ENCODE measurements around the gene HEATR9.

The HEATR9 gene

DNA sequence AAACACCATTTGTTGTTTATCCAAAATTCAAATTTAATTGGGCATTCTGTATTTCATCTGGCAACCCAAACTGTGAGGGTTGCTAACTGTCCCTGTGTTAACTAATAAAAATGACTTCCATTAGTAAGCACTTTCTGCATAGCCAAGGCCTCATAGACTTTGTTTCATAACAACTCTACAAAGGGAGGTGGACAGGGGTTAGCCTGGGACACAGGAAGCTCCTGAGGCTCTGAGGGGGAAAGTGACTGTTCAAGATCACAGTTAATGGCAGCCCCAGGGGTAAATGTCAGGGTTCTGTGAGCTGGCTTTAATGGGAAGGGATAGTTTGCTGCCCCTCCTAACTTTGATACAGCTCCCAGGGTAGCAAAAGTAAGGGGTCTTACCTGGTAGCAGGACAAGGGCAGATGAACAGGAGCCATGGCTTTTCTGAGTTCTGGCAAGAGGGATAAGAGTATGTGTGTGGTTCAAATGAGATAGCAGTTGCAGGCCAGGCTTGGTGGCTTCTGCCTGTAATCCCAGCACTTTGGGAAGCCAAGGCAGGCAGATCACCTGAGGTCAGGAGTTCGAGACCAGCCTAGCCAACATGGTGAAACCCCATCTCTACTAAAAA, 2.2 kb downstream of the HEATR9 start:
- no peak for DNase-seq (ENCODE audit: low read depth, low spot score)

DNA sequence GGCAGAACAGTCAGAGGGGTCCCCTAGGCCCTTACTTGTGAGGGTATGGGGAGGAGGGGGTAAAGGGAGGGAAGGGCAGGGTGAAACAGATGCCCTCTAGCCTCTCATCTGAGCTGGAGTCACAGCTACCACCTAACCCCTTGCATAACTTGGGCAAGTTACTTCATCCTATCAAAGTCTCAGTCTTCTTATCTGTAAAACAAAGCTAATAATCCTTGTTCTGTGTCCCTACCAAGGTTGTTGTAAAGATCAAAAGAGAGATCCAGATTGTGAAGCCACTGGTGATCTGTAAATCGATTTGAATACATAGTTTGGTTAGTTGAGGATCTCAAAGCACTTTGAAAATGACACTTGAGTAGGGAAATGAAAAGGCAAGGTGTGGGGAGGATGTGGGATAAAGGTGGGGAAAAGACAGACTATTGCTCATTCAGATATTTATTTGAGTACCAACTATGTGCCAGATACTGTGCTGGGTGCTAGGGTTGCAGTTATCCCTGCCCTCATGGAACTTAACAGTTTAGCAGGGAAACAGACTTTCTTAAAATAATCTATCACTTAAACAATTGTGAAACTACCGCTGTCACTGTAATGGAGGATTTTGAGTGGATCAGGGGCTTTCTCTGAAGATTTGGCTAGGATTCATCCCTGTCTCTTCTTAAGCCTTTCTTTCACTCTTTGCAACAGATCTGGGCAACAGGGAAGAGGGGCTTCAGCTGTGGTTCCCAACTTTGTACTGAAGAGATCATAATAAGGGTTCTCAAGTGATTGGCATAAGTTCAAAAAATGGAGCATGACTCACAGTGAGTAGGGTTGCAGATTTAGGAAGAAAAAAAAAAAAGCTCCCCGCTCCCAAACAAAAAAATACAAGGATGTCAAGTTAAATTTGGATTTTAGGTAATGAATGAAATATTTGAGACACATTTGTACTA, 3.0 kb downstream of the HEATR9 start:
- no peak for DNase-seq (ENCODE audit: low read depth, low spot score)

DNA sequence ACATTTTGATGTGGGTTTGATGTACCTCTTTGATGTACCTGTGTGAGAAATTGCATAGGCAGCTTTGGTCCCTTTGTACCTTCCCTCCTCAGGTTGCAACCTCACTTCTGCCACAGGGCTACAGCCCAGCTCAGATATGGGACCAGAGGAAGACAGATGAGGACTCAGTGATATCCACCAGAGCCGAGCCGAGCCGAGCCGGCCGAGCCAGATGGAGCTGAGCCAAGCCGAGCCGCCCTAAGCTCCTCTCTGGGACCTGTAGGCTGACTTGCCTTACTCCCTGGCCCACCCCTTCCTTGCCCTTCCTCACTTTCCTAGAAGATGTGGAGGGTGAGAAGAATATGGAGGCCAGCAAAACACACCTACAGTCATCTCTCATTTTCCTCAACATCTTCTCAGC, 3.8 kb downstream of the HEATR9 start:
- no peak for DNase-seq (ENCODE audit: low read depth, low spot score)

DNA sequence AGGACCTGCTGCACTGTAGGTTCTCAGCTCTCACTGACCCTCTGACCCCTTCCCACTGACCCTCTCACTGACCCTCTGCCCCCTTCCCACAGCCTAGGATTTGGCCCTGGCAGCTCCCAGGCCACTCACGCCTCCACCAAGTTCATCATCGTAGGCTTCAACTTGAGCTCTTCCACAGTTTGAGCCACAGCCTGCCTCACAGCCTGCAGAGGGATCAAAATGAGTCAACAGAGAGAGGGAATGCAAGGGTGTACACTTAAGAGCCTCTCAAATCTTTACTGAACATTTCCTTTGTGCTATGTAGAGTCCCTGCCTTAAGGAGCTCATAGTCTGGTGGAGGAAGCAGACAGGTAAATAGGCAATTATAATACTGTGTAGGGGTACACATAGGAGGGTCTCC, 12.1 kb downstream of the HEATR9 start:
- DNase-seq (ENCODE audit: low read depth, low spot score), result no peak

DNA sequence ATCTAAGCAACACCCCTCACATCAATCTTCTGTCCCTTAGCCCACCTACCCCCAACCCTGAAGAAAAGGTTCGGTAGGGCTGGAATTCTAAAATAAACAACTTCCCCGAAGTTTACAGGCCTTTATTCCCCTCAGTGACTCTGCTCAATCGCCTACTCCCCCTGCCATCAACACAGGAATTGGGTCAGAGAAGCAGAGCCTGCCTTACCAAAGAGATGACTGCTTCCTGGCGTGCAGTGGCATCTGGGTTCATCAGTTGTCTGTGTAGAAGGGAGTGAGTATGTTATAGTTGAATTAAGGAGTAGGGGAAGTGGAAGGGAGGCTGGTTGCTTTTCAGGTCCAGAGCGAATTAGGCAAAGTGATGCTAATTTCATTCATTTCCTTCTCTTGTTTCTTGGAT, 12.7 kb downstream of the HEATR9 start:
- DNase-seq (ENCODE audit: low read depth, low spot score), result no peak

DNA sequence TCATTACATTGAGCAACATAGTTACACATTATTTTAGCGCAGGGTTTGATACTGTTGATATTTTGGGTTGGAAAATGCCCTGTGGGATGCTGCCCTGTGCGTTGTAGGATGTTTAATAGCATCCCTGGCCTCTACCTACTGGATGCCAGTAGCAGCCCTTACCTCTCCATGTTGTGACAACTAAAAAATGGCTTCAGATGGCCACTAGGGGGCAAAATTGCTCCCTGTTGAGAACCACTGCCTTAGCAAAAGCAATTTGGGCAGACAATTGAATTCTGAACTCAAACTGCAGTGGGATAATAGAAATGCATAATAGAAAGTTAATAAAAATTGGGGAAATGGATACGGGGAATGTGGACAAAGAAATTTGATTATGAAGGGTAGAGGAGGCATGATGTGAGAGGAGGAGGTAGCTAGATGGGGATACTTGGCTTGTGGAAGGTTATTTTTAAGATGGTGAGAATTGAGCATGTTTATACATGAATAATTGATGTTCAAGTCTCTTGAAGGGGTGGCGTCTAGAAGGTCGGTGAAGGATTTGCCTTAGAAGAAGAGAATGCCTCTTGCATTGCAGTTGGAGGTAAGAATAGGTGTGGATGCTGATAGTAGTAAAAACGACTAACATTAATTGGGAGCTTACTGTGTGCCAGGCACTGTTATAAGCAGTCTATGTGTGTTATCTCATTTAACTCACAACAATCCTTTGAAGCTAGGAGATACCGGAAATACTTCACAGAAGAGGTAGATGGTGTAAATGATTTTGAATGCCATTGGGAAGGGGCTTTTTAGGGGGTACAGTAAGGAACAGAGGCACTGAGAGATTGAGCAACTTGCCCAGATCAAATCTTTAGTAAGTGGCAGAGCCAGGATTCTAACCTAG, 19.0 kb downstream of the HEATR9 start:
- DNase-seq (ENCODE audit: low read depth, low spot score), result peak; percentile 39

DNA sequence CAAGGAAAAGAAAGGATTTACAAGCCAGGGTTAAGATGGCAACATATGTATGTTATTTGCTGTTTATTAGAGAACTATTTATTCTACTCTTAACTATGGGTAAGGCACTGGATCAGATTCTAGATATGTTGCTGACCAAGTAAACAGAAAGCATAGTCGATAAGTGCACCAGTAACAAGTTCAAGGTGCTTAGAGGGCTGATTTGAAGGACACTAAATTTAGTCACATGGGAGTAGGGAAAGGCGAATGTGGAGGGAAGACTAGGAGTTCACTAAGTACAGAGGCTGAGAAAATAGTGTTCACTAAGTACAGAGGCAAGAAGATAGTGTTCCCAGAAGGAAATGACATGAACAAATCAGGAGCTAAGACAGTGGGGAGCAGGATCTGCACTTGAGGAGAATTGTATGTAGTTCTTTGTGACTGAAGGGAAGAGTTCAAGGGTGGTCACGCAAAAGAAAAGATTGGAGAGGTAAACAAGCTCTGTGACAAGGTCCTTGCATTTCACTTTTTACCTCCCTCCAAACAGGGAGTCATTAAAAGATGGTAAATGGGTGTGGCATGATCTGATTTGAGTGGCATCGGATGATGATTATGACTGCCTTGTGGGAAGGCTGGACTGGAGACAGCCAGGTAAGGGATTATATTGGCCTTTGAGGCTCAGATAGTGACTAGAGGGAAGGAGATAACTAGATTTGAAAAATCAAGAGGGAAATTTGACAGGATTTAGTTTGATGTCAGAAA, 20.9 kb downstream of the HEATR9 start:
- DNase-seq (ENCODE audit: low read depth, low spot score), result no peak

DNA sequence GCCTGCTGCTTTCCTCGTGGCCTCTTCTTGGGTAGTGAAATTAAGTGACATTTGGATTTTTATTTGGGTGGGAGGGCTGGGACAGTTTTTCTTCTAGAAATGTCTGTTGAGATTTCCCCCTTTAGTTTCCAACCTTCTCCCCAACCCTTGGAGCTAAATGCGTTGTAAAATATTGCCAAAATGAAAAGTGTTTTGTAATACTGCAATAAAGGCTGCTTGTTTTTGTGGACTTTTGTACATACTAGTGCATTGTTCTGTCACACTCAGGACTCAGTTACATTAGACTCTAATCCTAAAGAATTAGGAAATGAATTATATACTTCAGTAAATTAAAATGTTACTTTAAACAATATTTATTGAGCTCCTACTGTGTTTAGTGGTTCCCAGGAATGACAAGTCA, 21.7 kb downstream of the HEATR9 start:
- no peak for DNase-seq (ENCODE audit: low read depth, low spot score)

DNA sequence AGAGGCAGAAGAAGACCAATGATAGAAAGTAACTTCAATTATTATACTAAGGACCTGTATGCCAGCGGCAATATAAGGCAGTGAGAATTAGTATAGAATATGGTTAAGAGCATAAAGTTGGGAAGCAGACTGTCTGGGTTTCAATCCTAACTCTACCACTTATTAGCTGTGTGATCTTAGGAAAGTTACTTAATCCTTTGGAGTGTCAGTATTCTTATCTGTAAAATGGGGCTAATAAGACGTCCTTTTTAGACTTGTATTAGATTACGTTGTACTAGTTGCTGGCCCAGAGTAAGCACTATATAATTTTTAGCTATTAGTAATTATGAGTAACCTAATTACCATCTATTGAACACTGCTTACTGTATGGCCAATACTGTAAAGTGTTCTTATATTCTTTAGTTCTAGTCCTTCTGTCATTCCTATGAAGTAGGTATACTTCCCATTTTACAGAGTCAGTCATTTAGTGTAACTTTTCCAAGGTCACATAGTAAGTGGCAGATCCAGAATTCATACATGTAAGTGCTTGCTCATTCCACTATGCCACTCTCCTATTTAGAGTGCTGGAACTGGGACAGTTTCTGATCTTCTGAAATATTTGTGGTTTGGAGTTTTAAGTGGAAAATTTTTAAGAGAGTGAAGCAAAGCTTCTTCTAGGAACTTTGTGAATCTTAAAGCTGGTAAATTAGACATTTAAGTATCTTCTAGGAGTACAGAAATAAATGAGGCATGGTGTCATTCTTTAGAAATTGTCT, 22.5 kb downstream of the HEATR9 start:
- no peak for DNase-seq (ENCODE audit: low read depth, low spot score)

DNA sequence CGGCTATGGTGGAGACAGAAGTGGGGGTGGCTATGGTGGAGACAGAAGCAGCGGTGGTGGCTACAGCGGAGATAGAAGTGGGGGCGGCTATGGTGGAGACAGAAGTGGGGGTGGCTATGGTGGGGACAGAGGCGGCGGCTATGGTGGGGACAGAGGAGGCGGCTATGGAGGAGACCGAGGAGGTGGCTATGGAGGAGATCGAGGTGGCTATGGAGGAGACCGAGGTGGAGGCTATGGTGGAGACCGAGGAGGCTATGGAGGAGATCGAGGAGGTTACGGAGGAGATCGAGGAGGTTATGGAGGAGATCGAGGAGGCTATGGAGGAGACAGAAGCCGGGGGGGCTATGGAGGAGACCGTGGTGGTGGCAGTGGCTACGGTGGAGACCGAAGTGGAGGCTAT, 24.1 kb downstream of the HEATR9 start:
- no peak for DNase-seq (ENCODE audit: low read depth, low spot score)

DNA sequence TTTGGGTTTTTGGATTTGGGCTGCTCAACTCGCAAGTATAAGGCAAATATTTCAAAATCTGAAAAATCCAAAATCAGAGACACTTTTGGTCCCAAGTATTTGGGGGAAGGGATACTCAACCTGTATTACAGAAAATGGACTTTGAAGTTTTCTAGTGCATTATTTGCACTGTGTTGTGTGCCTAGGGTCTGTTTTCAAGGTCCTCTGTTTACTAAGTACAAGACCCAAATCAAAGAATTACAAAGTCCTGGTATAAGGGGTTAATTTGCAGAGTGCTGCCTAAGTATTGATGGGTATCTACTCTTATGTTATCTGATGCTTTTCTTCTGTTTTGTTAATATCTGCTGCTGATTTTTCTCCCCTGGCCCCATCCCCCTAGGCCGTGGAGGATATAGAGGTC, 25.0 kb downstream of the HEATR9 start:
- DNase-seq (ENCODE audit: low read depth, low spot score), result no peak

DNA sequence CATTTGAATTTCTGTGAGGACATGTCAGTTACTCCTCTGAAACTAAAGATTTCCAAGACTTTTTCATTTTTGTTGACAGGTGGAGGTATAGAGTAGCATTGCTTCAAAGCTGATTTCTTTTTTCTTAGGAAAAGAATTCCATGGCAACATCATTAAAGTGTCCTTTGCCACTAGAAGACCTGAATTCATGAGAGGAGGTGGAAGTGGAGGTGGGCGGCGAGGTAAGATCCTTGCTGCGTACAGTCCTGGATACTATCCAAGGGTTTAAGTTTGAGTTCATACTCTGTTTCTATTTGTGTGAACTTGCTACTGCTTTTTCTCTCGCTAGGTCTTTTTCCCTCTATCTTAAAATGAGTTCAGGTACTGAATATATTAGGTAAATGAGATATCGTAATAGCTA, 26.5 kb downstream of the HEATR9 start:
- no peak for DNase-seq (ENCODE audit: low read depth, low spot score)

DNA sequence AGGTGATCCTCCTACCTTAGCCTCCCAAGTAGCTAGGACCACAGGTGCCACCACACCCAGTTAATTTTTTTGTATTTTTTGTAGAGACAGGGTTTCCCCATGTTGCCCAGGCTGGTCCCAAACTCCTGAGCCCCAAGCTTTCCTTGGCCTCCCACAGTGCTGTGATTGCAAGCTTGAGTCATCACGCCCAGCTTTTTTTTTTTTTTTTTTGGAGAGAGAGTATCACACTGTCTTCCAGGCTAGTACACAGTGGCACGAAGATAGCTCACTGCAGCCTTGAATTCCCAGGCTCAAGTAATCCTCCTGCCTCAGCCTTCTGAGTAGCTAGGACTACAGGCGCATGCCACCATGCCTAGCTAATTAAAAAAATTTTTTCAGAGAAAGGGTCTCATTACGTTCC, 27.2 kb downstream of the HEATR9 start:
- DNase-seq (ENCODE audit: low read depth, low spot score), result no peak

DNA sequence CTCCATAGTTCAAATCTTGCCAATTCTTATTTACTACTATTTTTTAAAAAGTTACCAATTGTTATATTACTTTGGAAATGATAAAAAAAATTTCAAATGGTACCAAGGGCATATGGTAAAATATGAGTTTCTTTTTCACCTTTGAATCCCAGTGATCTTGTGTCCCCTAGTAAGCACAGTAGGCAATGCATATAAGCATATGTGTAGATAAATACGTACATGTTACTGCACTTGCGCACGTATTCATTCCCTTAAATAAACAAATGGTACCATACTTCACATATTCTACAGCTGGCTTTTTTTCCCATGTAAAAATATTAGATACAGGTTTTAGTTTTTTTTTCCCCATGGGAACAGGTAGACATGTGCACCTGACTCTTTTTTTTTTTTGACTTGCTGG, 27.6 kb downstream of the HEATR9 start:
- no peak for DNase-seq (ENCODE audit: low read depth, low spot score)

DNA sequence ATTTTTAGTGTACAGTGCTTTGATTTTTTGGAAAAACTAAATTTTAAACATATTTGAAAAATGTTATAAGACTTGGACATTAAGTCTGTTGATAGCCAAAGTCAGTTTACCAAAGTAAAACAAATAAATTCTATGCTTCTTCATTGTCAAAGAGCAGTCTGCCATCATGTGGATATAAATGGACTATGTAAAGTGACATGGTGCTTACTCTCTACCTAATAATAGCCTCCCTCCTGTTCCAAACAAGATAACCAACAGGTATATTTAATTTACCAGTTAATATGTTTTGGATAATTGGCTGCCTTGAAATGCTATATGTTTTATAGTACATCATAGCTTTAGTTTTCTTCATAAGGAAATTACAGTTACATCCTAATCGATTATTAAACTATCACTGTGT, 43.5 kb downstream of the HEATR9 start:
- no peak for DNase-seq (ENCODE audit: low read depth, low spot score)

DNA sequence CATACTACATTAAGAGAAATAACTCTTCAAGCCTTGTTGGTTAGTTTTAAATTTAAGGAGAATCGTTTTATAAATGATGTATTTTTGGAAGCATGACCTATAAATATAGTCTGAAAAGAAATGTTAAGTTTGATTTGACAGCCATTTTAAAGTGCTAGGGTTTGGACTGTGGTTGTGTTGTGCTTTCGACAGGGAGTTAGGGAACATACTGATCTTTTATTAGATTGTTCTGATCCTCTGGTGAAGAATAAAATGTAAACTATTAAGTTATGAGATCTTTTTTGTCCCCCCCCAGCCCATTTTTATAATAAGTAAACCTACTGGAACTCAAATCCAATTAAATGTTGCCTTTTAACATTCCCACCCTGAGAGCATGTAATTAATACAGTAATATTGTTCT, 47.4 kb downstream of the HEATR9 start:
- no peak for DNase-seq (ENCODE audit: low read depth, low spot score)

DNA sequence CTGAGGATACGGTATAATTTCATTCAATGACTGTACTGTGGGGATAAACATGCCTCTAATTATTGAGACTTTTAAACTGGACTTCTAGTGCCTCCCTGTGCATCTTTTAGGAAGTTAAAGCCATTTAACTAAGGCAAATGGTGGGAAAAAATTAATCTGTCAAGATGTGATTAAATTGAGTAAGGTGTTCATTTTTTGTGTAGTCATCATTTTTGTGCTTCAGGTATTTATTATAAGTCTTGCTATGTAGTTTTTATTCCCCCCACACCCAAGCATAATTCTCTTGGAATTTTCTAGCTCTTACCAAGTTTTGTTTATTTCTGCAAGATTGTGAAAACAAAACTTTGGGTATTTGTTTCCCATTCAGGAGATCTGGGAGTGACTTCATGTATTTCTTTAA, 49.2 kb downstream of the HEATR9 start:
- DNase-seq (ENCODE audit: low read depth, low spot score), result no peak

DNA sequence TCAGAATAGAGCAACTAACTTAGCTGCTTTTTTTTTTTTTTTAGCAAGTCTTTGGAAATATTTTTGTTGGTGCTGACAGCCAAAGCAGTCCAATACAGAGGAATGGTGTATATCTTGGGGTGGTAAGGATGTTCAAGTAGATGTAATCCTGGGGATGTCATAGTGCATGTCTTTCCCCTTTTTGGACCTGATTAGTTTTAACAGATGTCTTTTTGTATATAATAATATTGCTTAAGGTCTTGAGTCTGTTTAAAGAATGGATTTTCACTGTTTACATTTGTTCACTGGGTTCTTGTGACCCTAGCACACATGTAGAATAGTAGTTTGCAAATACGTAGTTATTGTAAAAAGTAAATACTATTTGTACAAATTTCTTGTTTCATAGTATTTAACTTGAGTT, 51.5 kb downstream of the HEATR9 start:
- no peak for DNase-seq (ENCODE audit: low read depth, low spot score)

DNA sequence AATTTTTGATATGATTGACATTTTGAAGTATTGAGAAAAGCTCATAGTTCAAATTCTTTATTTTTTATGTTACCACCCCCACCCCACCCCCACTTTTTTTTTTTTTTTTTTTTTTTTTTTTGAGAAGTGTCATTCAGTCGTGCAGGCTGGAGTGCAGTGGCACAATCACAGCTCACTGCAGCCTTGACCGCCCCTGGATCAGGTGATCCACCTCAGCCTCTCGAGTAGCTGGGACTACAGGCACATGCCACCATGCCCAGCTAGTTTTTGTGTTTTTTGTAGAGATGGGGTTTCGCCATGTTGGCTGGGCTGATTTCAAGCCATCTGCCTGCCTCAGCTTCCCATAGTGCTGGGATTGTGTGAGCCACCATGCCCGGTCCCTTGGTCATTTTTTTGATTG, 52.0 kb downstream of the HEATR9 start:
- no peak for DNase-seq (ENCODE audit: low read depth, low spot score)

DNA sequence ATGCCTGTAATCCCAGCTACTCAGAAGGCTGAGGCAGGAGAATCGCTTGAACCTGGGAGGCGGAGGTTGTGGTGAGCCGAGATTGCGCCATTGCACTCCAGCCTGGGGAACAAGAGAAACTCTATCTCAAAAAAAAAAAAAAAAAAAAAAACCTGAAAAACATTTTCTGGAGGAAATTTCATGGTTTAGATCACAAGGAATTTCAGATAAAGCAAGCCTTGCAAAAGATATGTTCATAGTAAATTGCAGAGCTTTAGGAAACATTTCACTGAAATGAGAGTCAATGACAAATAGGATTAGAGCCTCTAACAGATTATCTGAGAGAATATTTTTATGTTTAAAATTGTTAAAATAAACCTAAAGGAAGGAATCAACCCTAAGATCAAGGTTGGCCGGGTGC, 56.2 kb downstream of the HEATR9 start:
- no peak for DNase-seq (ENCODE audit: low read depth, low spot score)

DNA sequence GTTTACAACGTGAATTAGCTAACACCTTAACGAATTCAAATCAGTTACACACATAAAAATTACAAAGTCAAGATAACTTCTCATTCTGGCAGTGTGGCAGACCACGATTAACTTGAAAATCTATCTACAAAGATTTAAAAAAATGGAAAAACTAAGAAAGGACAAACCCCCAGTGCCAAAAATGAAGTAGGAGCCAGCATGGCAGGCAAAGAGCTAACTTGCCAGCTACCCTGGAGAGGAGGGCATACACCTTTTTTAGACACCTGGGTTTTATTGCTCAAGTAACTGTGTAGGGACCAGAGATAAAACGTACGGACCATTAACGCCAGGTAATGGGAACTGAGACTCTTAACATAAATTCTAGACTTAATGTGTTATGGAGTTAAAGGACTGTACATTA, 56.9 kb downstream of the HEATR9 start:
- no peak for DNase-seq (ENCODE audit: low read depth, low spot score)
